Endometrial microvascular endothelial cells (primary cell): Measurements from ENCODE around the gene ARMC10. TPM values are rescaled to one million over a fixed set of nuclear protein-coding genes. Genes with fewer than 3 reads are reported as not detected.
"Not testable (repeated sequence)": the region's sequence is repeated elsewhere in the genome, so short reads cannot be mapped to it uniquely, and the experiment has no call there.

Source experiments
- in situ Hi-C: cut with HindIII; loops from 2 replicates; pipeline ENCODE4 v1.10.0; 2017; ENCODE audit warnings: low sequenced_read_pairs, low pct_unique_long_range_greater_than_20kb; ENCODE audit errors: inconsistent ontology term
- total RNA-seq: library from RNA; depleted of rRNA; stranded (reverse); fragments of >200 nt; gene quantifications from one replicate; pipeline ENCODE4 v1.2.3, GENCODE V29; 2015; ENCODE audit errors: inconsistent ontology term

The ARMC10 gene
- total RNA-seq, result 33.6 TPM

DNA sequence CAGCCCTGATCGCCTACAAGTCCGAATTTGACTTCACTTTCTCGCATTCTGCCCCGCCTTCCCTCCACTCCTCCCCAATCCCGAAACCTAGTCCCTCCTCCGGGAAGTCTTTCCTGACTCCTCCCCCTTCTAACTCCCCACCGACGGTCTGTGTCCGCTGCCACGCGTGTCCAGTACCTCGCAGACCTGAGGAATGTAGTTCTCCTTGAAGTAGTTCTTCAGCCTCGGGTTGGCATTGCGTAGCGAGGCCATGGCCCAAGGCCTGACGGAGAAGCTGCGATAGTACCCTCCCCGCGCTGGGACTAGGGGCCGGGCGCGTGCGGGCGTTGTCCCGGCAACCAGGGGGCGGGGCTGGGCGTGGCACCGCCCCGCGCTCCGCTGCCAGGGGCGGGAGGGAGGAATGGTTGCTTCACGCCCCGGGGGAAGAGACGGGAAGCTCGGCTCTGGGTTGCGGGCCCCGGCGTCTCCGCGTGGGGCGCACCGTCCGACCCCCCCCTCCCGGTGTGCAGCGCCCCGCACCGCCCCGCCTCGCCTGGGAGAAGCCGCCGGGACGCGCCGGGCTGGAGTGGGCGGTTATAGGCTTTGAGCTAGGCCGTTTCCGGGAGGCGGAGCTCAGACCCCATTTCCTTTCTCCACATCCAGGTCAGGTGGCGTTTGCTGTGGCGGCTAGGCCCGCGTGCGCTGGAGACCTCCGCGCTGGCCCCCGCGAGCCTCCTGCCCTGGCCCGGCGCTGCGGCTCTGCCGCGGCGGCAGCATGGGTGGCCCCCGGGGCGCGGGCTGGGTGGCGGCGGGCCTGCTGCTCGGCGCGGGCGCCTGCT lies at the start of gene ARMC10, which contains the start of gene FBXL13:
ARMC10 (plus strand) TSS at position 622 of the 818 bp plus-strand sequence; CDS start at position 755, 133 bp downstream.
FBXL13 (minus strand) TSS at position 278 of the 818 bp plus-strand sequence.
- in situ Hi-C loops, result no loop called here

DNA sequence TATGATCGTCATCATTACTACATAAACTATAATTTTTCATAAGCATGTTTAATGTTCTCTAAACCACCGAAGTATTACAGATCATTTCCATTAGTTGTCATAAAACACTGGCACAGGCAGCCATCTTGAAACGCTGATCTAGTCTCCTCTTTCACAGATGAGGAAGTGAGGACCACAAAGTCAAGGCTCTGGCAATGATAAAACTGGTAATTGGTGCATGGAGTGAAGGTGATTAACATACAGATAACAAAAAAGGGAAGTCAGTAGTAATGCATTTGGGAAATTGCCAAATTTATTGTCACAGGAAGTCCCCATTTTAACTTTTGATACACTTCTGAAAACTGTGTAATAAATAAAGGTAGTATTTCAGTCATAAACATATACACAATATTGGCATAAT lies 49.6 kb upstream of the ARMC10 start:
- in situ Hi-C loops, result no loop called here

DNA sequence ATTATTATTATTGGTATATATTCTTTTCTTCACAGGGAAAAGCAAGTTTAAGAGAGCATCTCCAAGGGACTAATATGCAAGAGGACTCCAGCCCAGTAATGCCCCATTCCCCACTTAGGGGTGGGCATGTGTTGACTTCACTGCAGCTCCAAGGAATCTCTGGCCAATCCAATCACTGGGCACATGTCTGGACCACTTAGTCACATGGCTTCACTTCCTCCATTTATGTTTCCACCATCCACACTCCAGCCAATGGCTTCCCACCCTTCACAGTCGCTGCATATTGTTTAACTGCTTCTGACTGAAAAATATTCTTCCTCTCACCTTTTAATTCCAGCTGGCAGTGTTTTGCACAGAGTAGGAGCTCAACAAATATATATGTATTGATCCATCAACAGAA lies 43.9 kb upstream of the ARMC10 start:
- in situ Hi-C loops, result no loop called here

DNA sequence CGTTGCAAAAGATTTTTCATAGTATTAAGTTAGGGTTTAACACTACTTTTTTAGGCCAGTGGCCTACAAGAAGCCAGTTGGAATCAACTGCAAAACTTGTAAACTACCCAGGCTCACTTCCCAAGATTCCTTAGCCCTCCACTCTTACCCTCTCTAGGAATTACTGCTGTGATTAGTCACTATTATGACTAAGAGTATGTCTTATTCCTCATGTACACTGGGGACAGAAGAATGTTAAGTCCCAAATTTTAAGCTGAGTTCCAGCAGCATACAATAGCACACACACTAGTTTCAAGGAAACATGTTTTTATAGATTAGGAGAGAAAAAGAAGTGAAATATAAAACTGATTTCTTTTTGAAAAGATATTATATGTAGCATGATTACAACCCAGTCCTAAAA lies 43.2 kb upstream of the ARMC10 start:
- in situ Hi-C loops, result no loop called here

DNA sequence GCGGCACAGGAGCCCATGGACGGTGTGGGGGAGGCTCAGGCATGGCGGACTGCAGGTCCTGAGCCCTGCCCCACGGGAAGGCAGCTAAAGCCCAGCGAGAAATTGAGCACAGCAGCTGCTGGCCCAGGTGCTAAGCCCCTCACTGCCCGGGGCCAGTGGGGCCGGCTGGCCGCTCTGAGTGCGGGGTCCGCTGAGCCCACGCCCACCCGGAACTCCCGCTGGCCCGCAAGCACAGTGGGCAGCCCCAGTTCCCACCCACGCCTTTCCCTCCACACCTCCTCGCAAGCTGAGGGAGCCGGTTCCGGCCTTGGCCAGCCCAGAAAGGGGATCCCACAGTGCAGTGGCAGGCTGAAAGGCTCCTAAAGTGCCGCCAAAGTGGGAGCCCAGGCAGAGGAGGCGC lies 40.6 kb upstream of the ARMC10 start:
- in situ Hi-C loops, result not testable (repeated sequence)

DNA sequence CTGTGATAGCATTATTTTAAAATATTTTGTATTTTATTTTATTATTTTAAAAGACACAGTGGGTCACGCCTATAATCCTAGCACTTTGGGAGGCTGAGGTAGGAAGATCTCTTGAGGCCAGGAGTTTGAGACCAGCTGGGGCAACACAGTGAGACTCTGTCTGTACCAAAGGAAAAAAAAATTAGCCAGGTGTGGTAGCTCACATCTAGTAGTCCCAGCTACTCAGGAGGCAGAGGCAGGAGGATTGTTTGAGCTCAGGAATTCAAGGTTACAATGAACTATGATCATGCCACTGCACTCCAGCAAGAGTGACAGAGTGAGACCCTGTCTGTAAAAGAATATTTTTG lies 37.5 kb upstream of the ARMC10 start:
- in situ Hi-C loops, result no loop called here

DNA sequence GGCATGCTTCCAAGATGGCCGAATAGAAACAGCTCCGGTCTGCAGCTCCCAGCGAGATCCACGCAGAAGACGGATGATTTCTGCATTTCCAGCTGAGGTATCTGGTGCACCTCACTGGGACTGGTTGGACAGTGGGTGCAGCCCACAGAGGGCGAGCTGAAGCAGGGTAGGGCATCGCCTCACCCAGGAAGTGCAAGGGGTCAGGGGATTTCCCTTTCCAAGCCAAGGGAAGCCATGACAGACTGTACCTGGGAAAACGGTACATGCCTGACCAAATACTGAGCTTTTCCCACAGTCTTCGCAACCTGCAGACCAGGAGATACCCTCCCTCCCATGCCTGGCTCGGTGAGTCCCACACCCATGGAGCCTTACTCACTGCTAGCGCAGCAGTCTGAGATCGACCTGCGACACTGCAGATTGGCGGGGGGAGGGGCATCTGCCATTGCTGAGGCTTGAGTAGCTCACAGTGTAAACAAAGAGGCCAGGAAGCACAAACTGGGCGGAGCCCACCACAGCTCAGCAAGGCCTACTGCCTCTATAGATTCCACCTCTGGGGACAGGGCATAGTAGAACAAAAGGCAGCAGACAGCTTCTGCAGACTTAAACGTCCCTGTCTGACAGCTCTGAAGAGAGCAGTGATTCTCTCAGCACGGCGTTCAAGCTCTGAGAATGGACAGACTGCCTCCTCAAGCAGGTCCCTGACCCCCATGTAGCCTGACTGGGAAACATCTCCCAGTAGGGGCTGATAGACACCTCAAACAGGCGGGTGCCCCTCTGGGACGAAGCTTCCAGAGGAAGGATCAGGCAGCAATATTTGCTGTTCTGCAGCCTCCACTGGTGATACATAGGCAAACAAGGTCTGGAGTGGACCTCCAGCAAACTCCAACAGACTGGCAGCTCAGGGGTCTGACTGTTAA lies 36.9 kb upstream of the ARMC10 start:
- in situ Hi-C loops, result not testable (repeated sequence)

DNA sequence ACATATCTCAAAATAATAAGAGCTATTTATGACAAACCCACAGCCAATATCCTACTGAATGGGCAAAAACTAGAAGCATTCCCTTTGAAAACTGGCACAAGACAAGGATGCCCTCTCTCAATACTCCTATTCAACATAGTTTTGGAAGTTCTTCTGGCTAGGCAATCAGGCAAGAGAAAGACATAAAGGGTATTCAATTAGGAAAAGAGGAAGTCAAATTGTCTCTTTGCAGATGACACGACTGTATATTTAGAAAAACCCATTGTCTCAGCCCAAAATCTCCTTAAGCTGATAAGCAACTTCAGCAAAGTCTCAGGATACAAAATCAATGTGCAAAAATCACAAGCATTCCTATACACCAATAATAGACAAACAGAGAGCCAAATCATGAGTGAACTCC lies 33.1 kb upstream of the ARMC10 start:
- in situ Hi-C loops, result not testable (repeated sequence)

DNA sequence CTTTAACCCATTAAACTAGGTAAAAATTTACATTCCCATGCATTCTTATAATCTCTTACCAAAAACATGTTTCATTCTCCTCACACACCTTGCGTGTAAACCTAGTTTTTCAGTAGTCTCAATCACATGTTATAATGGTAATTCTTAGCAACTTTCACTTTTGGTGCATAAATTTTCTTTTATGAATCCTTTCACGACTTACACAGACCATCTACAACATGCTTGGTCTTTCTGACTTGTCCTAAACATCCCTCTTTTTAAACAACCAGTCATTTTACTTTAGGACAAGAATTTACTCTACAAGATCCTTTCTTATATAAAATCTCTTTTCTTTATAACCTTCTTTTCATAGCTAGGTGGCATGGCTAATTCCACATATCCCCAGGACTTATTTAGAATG lies 26.1 kb upstream of the ARMC10 start:
- in situ Hi-C loops, result no loop called here

DNA sequence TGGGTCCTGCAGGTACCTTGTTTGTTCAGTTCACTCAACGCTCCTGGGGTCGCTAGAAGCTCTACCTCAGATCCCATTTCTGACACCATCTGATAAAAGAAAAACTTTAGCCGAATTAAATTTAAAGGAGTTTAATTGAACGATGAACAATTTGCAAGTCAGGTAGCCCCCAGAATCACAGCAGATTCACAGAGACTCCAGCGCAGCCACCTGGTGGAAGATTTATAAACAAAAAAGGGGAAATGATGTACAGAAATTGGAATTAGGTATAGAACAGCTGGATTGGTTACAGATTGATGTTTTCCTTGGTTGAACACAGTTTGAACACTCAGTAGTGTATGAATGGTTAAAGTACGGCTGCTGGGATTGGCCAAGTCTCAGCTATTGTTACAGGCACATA lies 23.4 kb upstream of the ARMC10 start:
- in situ Hi-C loops, result no loop called here

DNA sequence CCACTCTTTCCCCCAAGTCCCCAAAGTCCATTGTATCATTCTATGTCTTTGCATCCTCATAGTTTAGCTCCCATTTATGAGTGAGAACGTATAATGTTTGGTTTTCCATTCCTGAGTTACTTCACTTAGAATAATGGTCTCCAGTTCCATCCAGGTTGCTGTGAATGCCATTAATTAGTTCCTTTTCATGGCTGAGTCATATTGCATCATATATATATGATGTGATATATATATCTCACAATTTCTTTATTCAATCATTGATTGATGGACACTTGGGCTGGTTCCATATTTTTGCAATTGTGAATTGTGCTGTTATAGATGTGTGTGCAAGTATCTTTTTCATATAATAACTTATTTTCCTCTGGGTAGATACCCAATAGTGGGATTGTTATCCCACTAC lies 18.9 kb upstream of the ARMC10 start:
- in situ Hi-C loops, result not testable (repeated sequence)

DNA sequence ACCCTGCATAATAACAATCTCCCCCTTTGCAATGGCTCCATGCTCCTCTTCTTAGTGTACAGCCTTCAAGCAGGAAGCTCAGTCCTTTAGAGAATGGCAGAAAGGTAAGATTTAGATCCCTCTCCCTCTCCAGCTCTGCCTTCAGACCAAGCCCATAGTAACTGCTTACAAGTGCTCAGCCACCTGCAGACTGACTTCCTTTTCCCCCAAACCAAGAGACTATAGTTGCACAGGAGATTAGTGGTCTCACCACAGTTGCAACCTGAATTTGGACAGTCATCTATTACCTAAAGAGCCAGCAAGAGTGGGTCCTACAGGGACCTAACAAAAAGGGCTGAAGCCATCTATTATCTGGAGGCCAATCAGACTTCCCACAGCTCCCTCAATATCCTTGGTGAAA lies 16.8 kb upstream of the ARMC10 start:
- in situ Hi-C loops, result no loop called here

DNA sequence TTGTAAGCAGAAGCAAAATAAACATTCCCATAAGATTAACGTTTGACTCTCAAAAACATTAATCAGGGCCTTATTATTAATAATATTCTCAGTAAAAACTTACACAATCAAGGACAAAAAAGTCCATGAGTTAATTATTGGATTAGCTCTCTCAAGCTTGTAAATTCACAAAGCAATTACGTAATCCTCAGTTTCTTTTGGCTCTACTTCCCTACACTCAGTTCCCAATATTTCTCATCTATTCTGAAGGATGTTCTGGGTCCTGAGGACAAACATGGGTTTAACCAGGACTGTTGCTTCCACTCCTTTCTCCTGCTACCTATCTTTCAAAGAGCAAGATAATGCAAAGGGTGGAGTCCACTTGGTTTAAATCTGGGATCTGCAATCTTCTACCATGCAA lies 15.5 kb upstream of the ARMC10 start:
- in situ Hi-C loops, result no loop called here

DNA sequence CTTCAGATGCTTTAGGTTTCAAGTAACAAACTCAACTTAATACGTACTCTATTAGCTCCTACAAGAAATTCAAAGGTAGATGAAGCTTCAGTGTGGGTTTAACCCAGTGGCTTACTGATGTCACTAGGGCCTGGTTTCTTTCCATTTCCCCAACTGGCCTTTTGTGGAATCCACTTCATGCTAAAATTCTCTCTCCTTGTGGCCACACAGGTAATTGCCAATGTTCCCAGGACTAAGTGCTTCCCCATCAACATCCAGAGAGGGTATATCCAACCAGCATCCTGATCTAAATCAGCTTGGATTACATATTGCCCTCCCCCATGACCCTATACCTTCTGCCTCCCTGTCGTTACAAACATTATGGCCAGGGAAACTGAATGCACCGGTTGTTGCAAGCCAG lies 11.0 kb upstream of the ARMC10 start:
- in situ Hi-C loops, result no loop called here

DNA sequence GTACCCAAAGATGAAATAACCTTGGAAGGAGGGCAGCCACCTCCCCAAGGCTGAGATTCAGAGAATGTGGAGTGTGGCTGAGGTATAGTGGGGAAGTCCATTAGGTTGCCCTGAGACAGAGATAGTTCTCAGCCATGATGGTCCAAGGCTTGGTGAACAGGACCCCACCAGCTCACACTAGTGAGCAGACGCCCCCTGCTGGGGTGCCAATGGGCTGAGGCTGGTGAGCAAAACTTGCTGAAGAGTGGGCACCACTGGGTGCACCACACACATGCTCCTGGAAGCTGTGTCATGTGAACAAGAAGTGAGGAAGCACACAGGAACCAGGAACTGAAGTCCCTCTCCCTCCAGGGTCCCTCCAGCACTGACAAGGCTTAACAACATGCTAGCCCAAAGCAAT lies 9.3 kb upstream of the ARMC10 start:
- in situ Hi-C loops, result no loop called here

DNA sequence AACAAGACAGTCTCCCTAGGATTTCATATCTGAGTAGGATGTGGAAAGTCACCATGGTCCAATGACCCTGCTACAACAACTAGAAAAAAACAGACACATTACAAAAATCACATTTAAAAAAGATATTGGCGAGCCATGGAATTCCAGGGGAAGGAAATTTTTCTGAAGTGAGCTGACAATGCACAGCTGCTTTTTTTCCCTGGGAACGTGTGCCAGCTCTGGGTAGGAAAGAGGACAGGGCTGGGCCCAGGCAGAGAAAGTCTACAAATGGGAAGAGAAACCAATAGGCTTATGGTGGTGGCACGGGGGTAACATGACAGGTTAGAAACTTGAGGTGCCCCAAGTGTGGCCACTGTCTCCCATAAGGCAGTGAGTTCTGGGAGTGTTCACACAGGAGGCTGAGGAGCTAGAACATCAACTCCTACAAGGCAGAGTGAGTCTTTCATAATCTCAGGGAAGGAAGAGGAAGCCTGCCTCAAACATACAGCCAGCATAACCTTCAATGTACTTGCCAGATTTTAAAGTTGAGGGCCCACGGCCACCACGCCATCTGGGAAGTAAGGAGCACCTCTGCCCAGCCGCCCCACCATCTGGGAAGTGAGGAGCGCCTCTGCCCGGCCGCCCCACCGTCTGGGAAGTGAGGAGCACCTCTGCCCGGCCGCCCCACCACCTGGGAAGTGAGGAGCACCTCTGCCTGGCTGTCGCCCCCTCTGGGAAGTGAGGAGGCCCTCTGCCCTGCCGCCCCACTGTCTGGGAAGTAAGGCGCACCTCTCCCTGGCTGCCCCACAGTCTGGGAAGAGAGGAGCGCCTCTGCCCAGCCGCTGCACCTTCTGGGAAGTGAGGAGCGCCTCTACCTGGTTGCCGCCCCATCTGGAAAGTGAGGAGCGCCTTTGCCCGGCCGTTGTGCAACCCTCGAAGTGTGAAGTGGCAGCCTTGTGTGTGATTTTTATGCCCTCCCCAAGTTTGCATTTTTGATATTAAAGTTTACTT lies 6.2 kb upstream of the ARMC10 start:
- in situ Hi-C loops, result no loop called here

DNA sequence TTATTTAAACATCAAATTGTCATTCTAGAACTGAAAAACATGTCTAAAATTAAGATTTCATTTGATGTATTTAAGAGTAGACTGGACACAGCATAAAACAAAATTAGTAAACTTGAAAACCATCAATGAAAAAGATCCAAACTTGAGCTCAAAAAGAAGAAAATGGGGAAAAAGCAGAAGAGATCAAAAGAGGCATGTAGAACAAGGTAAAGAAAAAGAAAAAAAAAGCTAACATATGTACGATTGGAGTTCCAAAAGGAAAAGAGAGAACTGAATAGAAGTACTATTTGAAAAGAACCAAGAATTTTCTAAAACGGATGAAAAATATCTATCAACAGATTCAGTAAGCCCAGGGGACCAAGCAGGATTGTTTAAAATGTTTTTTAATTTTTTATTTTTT lies 3.9 kb upstream of the ARMC10 start:
- in situ Hi-C loops, result no loop called here

DNA sequence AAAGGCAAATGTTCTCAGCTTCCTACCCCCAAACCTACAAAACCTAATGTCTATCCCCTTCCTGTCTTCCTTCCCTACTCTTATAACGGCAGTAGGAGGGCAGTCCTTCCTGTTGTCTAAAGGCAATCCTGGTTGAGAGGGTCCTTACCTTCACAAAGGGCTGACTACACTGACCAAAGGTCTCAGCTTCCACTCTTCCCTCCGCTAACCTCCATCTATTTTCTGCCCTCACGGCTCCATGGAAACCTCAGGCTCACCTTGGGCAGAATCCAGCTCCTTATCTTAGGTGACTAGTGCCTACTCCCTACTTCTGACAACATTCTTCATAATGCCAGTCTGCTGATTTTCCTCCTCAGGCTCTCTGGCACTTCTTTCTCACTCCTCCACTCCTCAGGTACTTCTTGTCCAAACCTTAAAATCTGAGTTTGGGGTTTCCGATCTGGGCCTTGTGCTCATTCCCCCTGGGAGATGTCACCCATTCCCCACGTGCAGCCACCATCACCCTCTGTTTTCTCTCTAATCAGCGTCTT lies 886 bp upstream of the ARMC10 start:
- in situ Hi-C loops, result no loop called here
